GF-D8 (cell line): ENCODE results near the gene PRIM2.
"Not testable (repeated sequence)": the region's sequence is repeated elsewhere in the genome, so short reads cannot be mapped to it uniquely, and the experiment has no call there.

Experiments
- DNase-seq: peaks from one replicate; lab custom pipeline; 2025; lab: John Stamatoyannopoulos, UW

The PRIM2 gene

DNA sequence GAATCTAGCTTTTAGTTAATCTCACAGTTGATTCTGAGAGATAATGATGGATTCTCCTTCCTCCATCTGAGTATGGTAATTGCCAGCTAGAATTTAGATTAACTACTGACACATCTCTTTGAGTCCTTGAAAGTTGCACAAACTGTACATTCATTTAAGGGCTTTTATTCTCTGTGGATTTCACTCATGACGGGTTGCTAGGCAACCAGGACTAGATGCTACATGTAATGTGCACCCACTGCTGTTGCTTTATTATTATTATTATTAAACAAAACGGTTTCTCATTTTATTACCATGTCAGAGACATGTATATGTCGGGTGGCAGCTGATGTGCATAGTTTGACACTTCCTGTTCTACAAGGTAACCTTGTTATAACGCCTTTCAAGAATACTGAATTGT is 193.0 kb downstream of the PRIM2 start:
- not testable (repeated sequence) for DNase-seq

GRCh38 chr6:57515171-57515570 is 197.7 kb downstream of the PRIM2 start:
- DNase-seq: not testable (repeated sequence)

DNA sequence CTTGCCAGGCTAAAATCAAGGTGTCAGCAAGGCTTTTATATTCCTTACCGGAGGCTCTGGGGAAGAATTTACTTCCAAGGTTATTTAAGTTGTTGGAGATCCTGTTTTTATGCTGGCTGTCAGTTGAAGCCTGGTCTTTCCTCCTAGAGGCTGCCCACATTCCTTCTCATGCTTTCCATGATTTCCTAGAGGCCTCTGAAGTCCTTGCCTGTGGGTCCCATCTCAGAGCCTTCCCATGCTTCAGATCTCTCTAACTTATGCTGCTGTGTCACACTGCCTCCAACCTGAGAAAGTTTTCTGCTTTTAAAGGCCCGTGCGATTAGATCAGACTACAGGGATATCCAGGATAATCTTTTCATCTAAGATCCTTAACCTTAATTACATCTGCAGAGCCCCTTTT is 198.4 kb downstream of the PRIM2 start:
- DNase-seq: not testable (repeated sequence)

DNA sequence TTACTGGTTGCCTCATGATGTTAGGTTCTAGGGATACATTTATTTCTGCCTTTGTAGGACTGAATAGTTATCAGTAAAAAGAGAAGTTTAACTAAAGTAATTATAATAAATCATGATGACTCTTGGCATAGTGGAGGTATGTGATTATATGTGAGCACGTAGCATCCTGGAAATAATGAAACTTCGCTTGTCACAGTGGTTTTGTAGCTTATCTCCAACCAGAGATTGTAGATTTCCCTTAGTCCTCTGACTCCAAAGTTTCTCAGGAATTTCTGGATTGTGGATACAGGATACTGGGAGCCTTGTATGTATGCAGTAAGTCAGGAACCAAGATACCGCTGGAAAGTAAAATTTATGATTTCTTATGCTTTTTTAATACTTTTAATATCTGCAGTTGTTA is 199.3 kb downstream of the PRIM2 start:
- not testable (repeated sequence) for DNase-seq

- DNase-seq: not testable (repeated sequence)
Measured at GRCh38 chr6:57519198-57519597, 201.8 kb downstream of the PRIM2 start.

GRCh38 chr6:57521085-57521484 is 203.7 kb downstream of the PRIM2 start:
- DNase-seq: not testable (repeated sequence)

DNA sequence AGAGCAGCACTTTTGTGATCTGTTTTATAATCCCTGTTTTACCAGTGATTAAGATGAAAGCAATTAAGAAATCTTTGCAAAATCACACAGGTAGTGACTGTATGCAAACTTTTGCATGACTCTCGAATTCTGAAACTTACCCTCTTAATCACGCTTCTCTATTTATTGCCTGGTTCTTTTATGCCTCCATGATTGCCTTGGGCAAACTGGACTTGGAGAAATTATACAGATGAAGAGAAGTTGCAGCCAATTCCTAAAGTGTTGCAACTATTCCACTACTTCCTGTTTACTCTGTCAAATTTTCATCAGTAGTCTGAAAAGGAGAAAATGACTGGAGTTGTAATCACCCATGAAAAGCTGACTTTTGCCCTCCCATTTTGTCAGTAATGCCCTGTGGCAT is 205.8 kb downstream of the PRIM2 start:
- DNase-seq: not testable (repeated sequence)

- not testable (repeated sequence) for DNase-seq
Measured at GRCh38 chr6:57529755-57530154, 212.3 kb downstream of the PRIM2 start.

DNA sequence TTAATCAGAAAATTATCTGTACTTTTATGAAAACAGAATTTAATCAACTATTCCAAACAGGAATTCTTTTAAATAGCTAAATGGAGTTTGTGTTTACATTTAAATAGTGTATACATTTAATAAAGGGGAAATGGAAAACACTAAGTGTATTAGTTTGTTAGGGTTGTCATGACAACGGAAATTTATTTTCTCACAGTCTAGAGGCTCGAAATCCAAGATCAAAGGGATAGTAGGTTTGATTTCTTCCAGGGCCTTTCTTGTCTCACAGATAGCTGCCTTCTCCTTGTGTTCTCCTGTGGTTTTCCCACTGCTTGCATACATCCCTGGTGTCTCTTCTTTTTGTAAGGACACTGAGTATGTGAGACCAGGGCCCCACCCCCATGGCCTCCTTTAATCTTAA is 215.2 kb downstream of the PRIM2 start:
- DNase-seq: not testable (repeated sequence)

DNA sequence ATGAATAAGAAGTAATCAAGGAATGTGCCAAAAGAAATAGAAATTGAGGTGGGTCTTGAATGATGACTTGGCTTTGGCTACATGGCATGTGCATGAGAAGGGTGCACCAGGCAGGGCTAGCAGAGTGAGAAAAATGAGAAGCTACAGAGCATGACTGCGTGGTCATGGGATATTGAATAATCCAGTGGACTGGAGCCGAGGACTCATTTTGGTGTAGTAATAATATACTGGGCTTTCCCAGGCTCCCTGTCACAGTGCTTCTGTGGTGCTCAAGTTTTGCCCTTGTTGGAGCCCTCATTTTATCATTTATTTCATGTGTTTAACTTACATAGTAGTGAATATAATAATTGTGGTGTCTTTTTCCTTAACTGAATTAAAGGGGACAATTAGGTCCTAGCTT is 217.7 kb downstream of the PRIM2 start:
- DNase-seq: not testable (repeated sequence)

GRCh38 chr6:57535994-57536393 is 218.6 kb downstream of the PRIM2 start:
- DNase-seq: peak; percentile 5

- not testable (repeated sequence) for DNase-seq
Measured at GRCh38 chr6:57537916-57538315, 220.5 kb downstream of the PRIM2 start.

GRCh38 chr6:57551961-57552360 is 234.5 kb downstream of the PRIM2 start:
- DNase-seq: not testable (repeated sequence)

GRCh38 chr6:57557855-57558254 is 240.4 kb downstream of the PRIM2 start:
- DNase-seq: not testable (repeated sequence)

DNA sequence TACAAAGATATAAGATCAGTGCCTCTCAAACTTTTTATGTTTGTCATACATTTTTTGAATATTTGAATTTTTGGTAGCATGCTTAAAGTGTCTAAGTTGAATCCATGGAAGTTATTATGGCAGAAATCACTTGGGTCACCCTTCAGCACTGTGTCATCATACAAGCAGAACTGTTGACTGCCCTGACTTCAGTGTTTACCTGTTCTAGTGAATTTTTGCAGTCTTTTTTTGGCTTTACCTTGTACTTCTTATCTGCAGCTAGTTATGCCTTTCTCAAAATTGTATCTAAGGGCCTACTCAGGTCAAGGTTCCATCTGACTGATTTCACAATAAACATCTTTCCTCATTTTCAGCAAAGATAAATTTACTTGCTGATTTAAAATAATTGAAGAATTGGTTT is 241.7 kb downstream of the PRIM2 start:
- not testable (repeated sequence) for DNase-seq

DNA sequence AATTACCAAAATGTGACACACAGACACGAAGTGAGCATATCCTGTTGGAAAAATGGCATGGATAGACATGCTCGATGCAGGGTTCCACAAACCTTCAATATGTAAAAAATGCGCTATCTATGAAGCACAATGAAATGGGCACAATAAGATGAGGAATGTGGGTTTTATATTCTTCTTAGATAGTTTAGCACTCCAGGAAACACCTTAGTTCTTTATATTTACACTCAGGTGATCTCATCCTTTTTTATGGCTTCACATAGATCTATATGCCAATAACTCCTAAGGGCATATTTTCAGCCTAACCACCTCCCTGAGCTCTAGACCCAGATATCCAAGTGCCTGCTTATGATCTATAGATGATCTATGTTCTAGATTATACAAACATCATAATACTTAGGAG is 244.8 kb downstream of the PRIM2 start:
- not testable (repeated sequence) for DNase-seq

- DNase-seq: not testable (repeated sequence)
Measured at GRCh38 chr6:57572119-57572518, 254.7 kb downstream of the PRIM2 start.

DNA sequence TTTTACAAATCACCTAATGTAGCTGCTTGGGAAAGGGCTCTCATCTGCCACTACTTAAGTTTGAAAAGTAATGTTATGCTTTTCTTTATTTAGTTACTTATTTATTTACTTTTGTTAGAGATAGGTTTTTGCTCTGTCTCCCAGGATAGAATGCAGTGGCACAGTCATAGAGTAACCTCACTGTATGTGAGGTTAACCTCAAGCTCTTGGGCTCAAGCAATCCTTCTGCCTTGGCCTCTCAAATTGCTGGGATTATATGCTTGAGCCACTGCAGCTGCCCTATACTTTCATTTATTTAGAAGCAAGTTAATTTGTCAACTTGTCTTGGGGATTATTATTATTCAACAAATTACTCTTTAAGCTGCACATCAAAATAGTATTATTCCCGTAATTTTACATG is 255.4 kb downstream of the PRIM2 start:
- DNase-seq: not testable (repeated sequence)

DNA sequence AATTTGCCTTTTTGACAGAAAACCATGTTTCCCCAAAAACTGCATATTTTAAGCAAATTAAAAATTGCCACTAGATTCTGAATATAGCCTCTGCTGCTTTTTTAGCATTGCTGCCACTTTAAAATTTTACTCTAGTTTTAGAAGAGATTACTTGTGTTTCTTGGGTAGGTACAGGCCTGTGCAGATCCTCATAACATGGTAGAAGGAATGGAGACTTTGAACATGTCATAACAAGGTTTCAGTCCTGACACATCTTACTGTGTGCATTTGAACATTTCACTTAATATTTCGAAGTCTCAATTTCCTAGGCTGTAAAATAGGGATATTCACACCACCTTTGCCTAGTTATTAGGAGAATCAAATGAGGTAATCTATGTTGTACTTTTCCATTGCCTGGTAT is 259.6 kb downstream of the PRIM2 start:
- DNase-seq: not testable (repeated sequence)

DNA sequence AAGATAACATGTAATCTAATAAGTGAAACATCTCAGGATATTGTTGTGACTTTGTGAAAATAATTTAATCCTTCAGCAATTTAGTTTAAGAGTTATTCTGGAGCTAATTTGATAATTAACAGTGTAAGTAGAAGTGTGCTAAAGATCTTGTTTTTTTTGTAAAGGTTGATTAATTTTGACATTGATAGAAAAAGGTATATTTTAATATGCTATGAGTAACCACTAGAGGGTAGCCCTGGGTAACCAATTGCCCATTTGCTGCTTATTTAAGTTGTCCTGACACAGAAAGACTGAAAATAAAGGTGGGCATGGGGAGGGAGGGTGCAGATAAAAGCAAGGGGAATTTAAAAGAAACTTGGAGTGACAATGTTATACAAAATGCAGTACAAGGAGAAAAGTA is 262.1 kb downstream of the PRIM2 start:
- DNase-seq: not testable (repeated sequence)

- not testable (repeated sequence) for DNase-seq
Measured at GRCh38 chr6:57581586-57581985, 264.2 kb downstream of the PRIM2 start.

- DNase-seq: not testable (repeated sequence)
Measured at GRCh38 chr6:57601105-57601504, 283.7 kb downstream of the PRIM2 start.

- DNase-seq: not testable (repeated sequence)
Measured at GRCh38 chr6:57605303-57605702, 287.9 kb downstream of the PRIM2 start.

DNA sequence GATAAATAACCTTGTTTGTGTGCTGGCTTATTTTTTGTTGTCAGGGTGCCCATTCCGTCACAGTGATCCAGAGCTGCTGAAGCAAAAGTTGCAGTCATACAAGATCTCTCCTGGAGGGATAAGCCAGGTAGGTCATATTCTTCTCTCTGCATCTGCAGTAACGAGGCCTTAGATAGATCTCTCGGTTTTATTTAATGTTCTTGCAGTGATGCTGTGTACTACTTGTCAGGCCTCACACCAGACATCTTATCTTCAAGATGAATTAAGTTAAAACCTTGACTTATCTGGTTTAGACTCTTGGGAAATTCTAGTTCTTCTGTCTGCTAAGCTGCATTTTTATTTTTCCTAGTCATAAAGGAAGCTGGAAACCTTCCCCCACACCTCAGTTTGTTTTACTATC is 288.9 kb downstream of the PRIM2 start:
- not testable (repeated sequence) for DNase-seq

- DNase-seq: not testable (repeated sequence)
Measured at GRCh38 chr6:57610612-57611011, 293.2 kb downstream of the PRIM2 start.
